K562 (cell line): ENCODE data around the gene ACER3. TPM values are rescaled to one million over a fixed set of nuclear protein-coding genes. Genes with fewer than 3 reads are reported as not detected.
A peak's percentile ranks its signal among the peaks of the same experiment; 100 is the strongest.

Experiments used
- ATAC-seq: fragments of 200-7000 bp; cut with Tn5 transposase; 3 replicates; pipeline ENCODE4 v1.9.1; 2020; ENCODE audit warnings: moderate library complexity
- BruUV-seq: library from RNA; stranded (reverse); fragments of 400-500 nt; replicated peaks from 2 replicates; lab custom pipeline; 2021; lab: Mats Ljungman, UMichigan
- CTCF ChIA-PET: fragments of 300-600 bp; formaldehyde crosslinking; extraction: SDS; loops from one replicate; lab custom pipeline; 2021; ENCODE audit warnings: low intra/inter-chr PET ratio; lab: Yijun Ruan, JAX
- POLR2A ChIA-PET: fragments of 300-600, 350-650 bp; sonication (Branson Sonifier 250); formaldehyde crosslinking; extraction: SDS; loops from one replicate; lab custom pipeline; 2021; ENCODE audit warnings: antibody characterized with exemption, inconsistent platforms; lab: Yijun Ruan, JAX
- DNase-seq, 4 experiments: peaks; one replicate each; pipeline versions ENCODE4 v3.0.0 to v3.0.0-alpha.2; 2011 to 2018; ENCODE audit warnings: low spot score in 3 of 4, mixed read lengths in 3 of 4; ENCODE audit errors: extremely low read depth in 1 of 4
- FAIRE-seq: peaks from 2 replicates; lab custom pipeline; 2011; peaks lifted over from hg19 to GRCh38; lab: Jason Lieb, UNC
- H2AFZ ChIP-seq: 2 replicates; pipeline ENCODE4 v1.6.0; 2011; ENCODE audit warnings: low read depth, low read length, control low read depth, inconsistent platforms
- H3K27ac ChIP-seq: fragments of 200-600 bp; 3 replicates; pipeline ENCODE4 v1.8.0; 2011; ENCODE audit warnings: low read depth, mild to moderate bottlenecking, control low read depth, inconsistent platforms, low read length, moderate library complexity, mixed read lengths; ENCODE audit errors: extremely low read depth
- H3K27me3 ChIP-seq, 2 experiments: fragments of 300-600 bp in 1 of 2; 2 replicates in 1 of 2; 3 replicates in 1 of 2; pipeline versions ENCODE4 v1.6.0 to v1.8.0; 2011; ENCODE audit warnings: inconsistent platforms in 2 of 2, low read length in 2 of 2, mild to moderate bottlenecking in 1 of 2, mixed read lengths in 1 of 2, moderate library complexity in 1 of 2; ENCODE audit not compliant: control insufficient read depth in 2 of 2, insufficient read depth in 2 of 2
- H3K36me3 ChIP-seq: fragments of 300-600 bp; 3 replicates; pipeline ENCODE4 v1.8.0; 2011; ENCODE audit warnings: mild to moderate bottlenecking, low read length, inconsistent platforms; ENCODE audit not compliant: control insufficient read depth, insufficient read depth
- H3K4me1 ChIP-seq, 2 experiments: fragments of 200-600 bp in 1 of 2; replicated peaks in 1 of 2; 2 replicates in 1 of 2; 3 replicates in 1 of 2; pipeline versions ENCODE4 v1.5.1 to v1.8.0; 2011; ENCODE audit warnings: inconsistent platforms in 2 of 2, low read length in 2 of 2, mild to moderate bottlenecking in 1 of 2, mixed read lengths in 1 of 2, moderate library complexity in 1 of 2; ENCODE audit not compliant: control insufficient read depth in 2 of 2, insufficient read depth in 2 of 2
- H3K4me2 ChIP-seq: 2 replicates; pipeline ENCODE4 v1.6.1; 2011; ENCODE audit warnings: low read length, control low read depth, inconsistent platforms, mixed read lengths; ENCODE audit not compliant: insufficient read depth
- H3K4me3 ChIP-seq: fragments of 200-600 bp; sonication (generic), shearing (Covaris generic); 2 replicates; pipeline ENCODE4 v1.5.1; 2016; ENCODE audit warnings: control low read depth, inconsistent platforms
- H3K79me2 ChIP-seq: fragments of 200-600 bp; 3 replicates; pipeline ENCODE4 v1.8.0; 2011; ENCODE audit warnings: low read length, inconsistent platforms; ENCODE audit not compliant: control insufficient read depth, insufficient read depth
- H3K9ac ChIP-seq, 2 experiments: 2 replicates each; pipeline versions ENCODE4 v1.6.0 to v1.6.1; 2011; ENCODE audit warnings: low read depth in 2 of 2, low read length in 2 of 2, control low read depth in 1 of 2, inconsistent platforms in 1 of 2, mild to moderate bottlenecking in 1 of 2, mixed read lengths in 1 of 2; ENCODE audit not compliant: insufficient read depth in 1 of 2
- H3K9me1 ChIP-seq: one replicate; pipeline ENCODE4 v1.6.0; 2011; ENCODE audit warnings: inconsistent platforms, mild to moderate bottlenecking, low read length, moderate library complexity; ENCODE audit not compliant: control insufficient read depth, insufficient read depth
- H3K9me3 ChIP-seq: replicated peaks from 2 replicates; pipeline ENCODE4 v1.5.1; 2011; ENCODE audit warnings: low read depth, low read length, inconsistent platforms; ENCODE audit not compliant: control insufficient read depth, insufficient read depth
- H4K20me1 ChIP-seq: replicated peaks from 2 replicates; pipeline ENCODE4 v1.6.1; 2011; ENCODE audit warnings: low read length, inconsistent platforms, mixed read lengths; ENCODE audit not compliant: control insufficient read depth, insufficient read depth
- AFF1 ChIP-seq, 2 experiments: fragments of 450-650 bp; IDR thresholded peaks; 2 replicates each; pipeline ENCODE4 v1.6.1; 2018; ENCODE audit warnings: mild to moderate bottlenecking in 2 of 2, low read depth in 1 of 2; ENCODE audit not compliant: partially characterized antibody in 2 of 2
- BMI1 ChIP-seq: fragments of 150-350 bp; IDR thresholded peaks from 2 replicates; pipeline ENCODE4 v1.6.1; 2014; ENCODE audit warnings: low read length
- CEBPB ChIP-seq: fragments of 450-650 bp; IDR thresholded peaks from 2 replicates; pipeline ENCODE4 v1.6.1; 2016; ENCODE audit warnings: missing genetic modification characterization, missing compliant biosample characterization
- DACH1 ChIP-seq: fragments of 450-650 bp; IDR thresholded peaks from 2 replicates; pipeline ENCODE4 v1.6.1; 2018; ENCODE audit not compliant: partially characterized antibody
- EP300 ChIP-seq: IDR thresholded peaks from 2 replicates; pipeline ENCODE4 v1.6.1; 2012; ENCODE audit warnings: low read length, improper control_type of control experiment
- FUS ChIP-seq: fragments of 200-400 bp; formaldehyde crosslinking; optimal IDR thresholded peaks from 2 replicates; pipeline ENCODE3; 2017; ENCODE audit warnings: low read depth, low read length
- MEF2A ChIP-seq: IDR thresholded peaks from 2 replicates; pipeline ENCODE4 v1.6.1; 2011; ENCODE audit warnings: low read depth, mild to moderate bottlenecking, low read length, moderate library complexity; ENCODE audit not compliant: control insufficient read depth
- MEIS2 ChIP-seq: fragments of 450-650 bp; IDR thresholded peaks from 2 replicates; pipeline ENCODE4 v1.6.1; 2014; ENCODE audit warnings: mild to moderate bottlenecking; ENCODE audit not compliant: partially characterized antibody
- POLR2H ChIP-seq: IDR thresholded peaks from 2 replicates; pipeline ENCODE4 v1.6.1; 2016; ENCODE audit warnings: missing genetic modification characterization, low read depth, mild to moderate bottlenecking, control low read depth, missing compliant biosample characterization, moderate library complexity
- RFX1 ChIP-seq: fragments of 450-650 bp; IDR thresholded peaks from 2 replicates; pipeline ENCODE4 v1.6.1; 2016; ENCODE audit warnings: mild to moderate bottlenecking, moderate library complexity
- SP1 ChIP-seq: sonication (generic); formaldehyde crosslinking; IDR thresholded peaks from 2 replicates; pipeline ENCODE4 v1.8.1; 2022; ENCODE audit warnings: mild to moderate bottlenecking, missing genetic modification reagents
- SRF ChIP-seq, 2 experiments: fragments of 250-450, 450-650 bp in 1 of 2; sonication (Bioruptor Pico) in 1 of 2; sonication (generic) in 1 of 2; formaldehyde crosslinking; IDR thresholded peaks; 2 replicates each; pipeline versions ENCODE4 v1.5.0 to v1.5.1; 2020 to 2022; ENCODE audit warnings: mild to moderate bottlenecking in 1 of 2, missing genetic modification reagents in 1 of 2
- STAT5A ChIP-seq: IDR thresholded peaks from 2 replicates; pipeline ENCODE4 v1.6.1; 2012; ENCODE audit warnings: low read length, inconsistent platforms, borderline replicate concordance
- TRIM24 ChIP-seq, 2 experiments: fragments of 450-650 bp; IDR thresholded peaks; 2 replicates each; pipeline ENCODE4 v1.6.1; 2016
- ZNF253 ChIP-seq: fragments of 250-450 bp; sonication (Bioruptor Pico); conservative IDR thresholded peaks from 2 replicates; pipeline ENCODE4 v1.6.1; 2021; ENCODE audit warnings: mild to moderate bottlenecking
- WGBS: fragments of 100-300 bp; shearing (Covaris generic); methylation state at CpG from one replicate; pipeline ENCODE4 v1.1.6; 2016; ENCODE audit warnings: low coverage, mixed read lengths; ENCODE audit not compliant: insufficient coverage; ENCODE audit errors: missing lambda C conversion rate; 5-methylcytosine and 5-hydroxymethylcytosine counted together
- in situ Hi-C: fragments of 300-500 bp; cut with MboI; formaldehyde crosslinking; loops from 4 replicates; pipeline ENCODE4 v1.15.0; 2018; ENCODE audit warnings: inconsistent platforms, mixed read lengths
- intact Hi-C: fragments of 100-400 bp; cut with micrococcal nuclease; formaldehyde crosslinking; loops from 2 replicates; pipeline ENCODE4 v1.14.2; 2022
- polyA plus RNA-seq, 8 experiments: library from polyadenylated mRNA; depleted of rRNA in 4 of 8; stranded (reverse) in 5 of 8; unstranded in 3 of 8; fragments of >200 nt; fragmentation: Nextera tagmentation in 2 of 8; fragmentation: Illumina TruSeq in 1 of 8; extraction: Ambion mirVana in 2 of 8; extraction: Trizol in 1 of 8; gene quantifications; 2 replicates each; pipeline versions ENCODE4 v1.2.1 to v1.2.3, GENCODE V29; 2011 to 2014; ENCODE audit warnings: inconsistent platforms in 1 of 8, missing spikeins in 1 of 8
- total RNA-seq, 7 experiments: library from RNA; depleted of rRNA in 6 of 7; stranded (reverse); fragments of >200 nt in 6 of 7; fragmentation: Illumina TruSeq in 2 of 7; extraction: Trizol in 2 of 7; gene quantifications; 2 replicates each; pipeline versions ENCODE4 v1.2.1 to v1.2.3, GENCODE V29; 2011 to 2021; ENCODE audit warnings: low replicate concordance in 1 of 7

The ACER3 gene
- total and polyA plus RNA-seq, 9 of the 15 experiments (the other 6 are each of a cell fraction or from before 2014, with no cell fraction given) = 2.0 to 23.8 (median 9.5) TPM

- Histone ChIP-seq H3K4me3 (no peak overlapping the region), H3K9ac (no peak overlapping the region), H3K27ac (no peak overlapping the region; the same call in 2 of the 3 replicates), H3K27me3 (no peaks in the 10 kb centered on the region), H3K79me2 (no peaks in the 10 kb centered on the region; the same call in 2 of the 3 replicates), H3K4me1 (peaks cover 0 to 7% of the 10 kb centered on the region in 2 experiments; a peak in 2 of 5 replicates), H2AFZ (no peak overlapping the region), H3K36me3 (no peaks in the 10 kb centered on the region; the same call in 2 of the 3 replicates), H3K9me3 (peaks cover 3% of the 10 kb centered on the region; the same call in 1 of the 2 replicates), H4K20me1 (no peaks in the 10 kb centered on the region), H3K4me2 (no peak overlapping the region; the same call in 1 of the 2 replicates), H3K9me1 (no peaks in the 10 kb centered on the region)
- ChIA-PET CTCF (interaction anchor here (0.6 kb wide), 1 partner anchor 151 kb away, joined by 3 read pairs; no protein-coding TSS in a partner anchor), POLR2A (no interaction called here)
- ATAC-seq (peak; percentile 92), DNase-seq (peak in 2 of 4 experiments; percentile 23 to 80), FAIRE-seq (peak; percentile 86)
- 53% methylated on average over 9 of the region's 9 CpGs for WGBS
- BruUV-seq = no TSS peak
- in situ Hi-C loops (no loop called here), intact Hi-C loops (no loop called here)
- TF ChIP-seq SP1 = peak; percentile 63; the same call in 1 of the 2 replicates
- peak; percentile 72 for TF ChIP-seq BMI1
- TF ChIP-seq STAT5A = peak; percentile 100
- TF ChIP-seq AFF1 (IDR thresholded peaks at IDR 0.05; ENCODE audit: low read depth in 1 of 2, partially characterized antibody in 2 of 2) = no peak
- TF ChIP-seq MEF2A = 0 out of 2 replicates have a peak, but pooled peaks have one; percentile 46
- peak; percentile 89 to 97 for TF ChIP-seq SRF (CRISPR knock-in tag; IDR thresholded peaks at IDR 0.05)
- no peak for TF ChIP-seq ZNF253
- peak; percentile 99 for TF ChIP-seq MEIS2
- TF ChIP-seq EP300 = peak; percentile 35; the same call in 1 of the 2 replicates
- TF ChIP-seq CEBPB (tag) = peak; percentile 98
- TF ChIP-seq RFX1 = peak; percentile 91
- no peak for TF ChIP-seq FUS
- peak; percentile 84 for TF ChIP-seq DACH1
- TF ChIP-seq POLR2H (tag) = 0 out of 2 replicates have a peak, but pooled peaks have one; percentile 26
- peak; percentile 44 to 56; a peak in 3 of 4 replicates for TF ChIP-seq TRIM24 (IDR thresholded peaks at IDR 0.05)
Observed at GRCh38 chr11:76910620-76911414, 50.1 kb downstream of the ACER3 start.
